ENCODE data around the gene ZNF780B. TPM values are rescaled to one million over a fixed set of nuclear protein-coding genes. Genes with fewer than 3 reads are reported as not detected.

The ZNF780B gene
- total and polyA plus RNA-seq, 2 donors (not counting 3 experiments of a cell fraction or from before 2014, with no cell fraction given) = 2.6 to 13.5 TPM

DNA sequence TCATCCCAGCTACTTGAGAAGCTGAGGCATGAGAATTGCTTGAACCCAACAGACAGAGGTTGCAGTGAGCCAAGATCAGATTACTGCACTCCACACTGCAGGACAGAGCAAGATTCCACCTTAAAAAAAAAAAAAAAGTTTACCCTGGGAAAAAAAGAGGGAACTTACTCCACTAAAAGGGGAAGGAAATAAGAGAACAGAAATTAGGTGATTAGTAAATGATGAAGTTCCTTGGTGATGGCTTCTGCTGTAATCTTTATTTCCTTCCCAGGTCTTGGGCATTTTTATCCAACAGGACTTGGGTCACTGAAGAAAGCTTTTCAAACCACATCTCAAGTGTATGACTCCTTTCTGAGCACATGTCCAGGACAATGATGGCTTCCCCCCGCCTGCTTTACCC lies 25.4 kb upstream of the ZNF780B start:
- TF ChIP-seq MYC (IDR thresholded peaks at IDR 0.05; ENCODE audit: low read depth, low read length) (no peak), EZH2 (IDR thresholded peaks at IDR 0.05; ENCODE audit: borderline replicate concordance, low read depth, low read length, severe bottlenecking) (no peak), FOS (IDR thresholded peaks at IDR 0.05; ENCODE audit: borderline replicate concordance, insufficient read depth, low read length) (no peak), GATA2 (IDR thresholded peaks at IDR 0.05; ENCODE audit: insufficient read depth, insufficient read length, low read depth, low read length) (no peak), JUN (IDR thresholded peaks at IDR 0.05; ENCODE audit: borderline replicate concordance, insufficient read depth, insufficient read length, low read depth) (no peak), POLR2A (IDR thresholded peaks at IDR 0.05; ENCODE audit: low read depth, low read length) (no peak), POLR2AphosphoS5 (IDR thresholded peaks at IDR 0.05; ENCODE audit: insufficient read depth, low read depth, low read length) (no peak)
- TF ChIP-seq, protein P1, sequence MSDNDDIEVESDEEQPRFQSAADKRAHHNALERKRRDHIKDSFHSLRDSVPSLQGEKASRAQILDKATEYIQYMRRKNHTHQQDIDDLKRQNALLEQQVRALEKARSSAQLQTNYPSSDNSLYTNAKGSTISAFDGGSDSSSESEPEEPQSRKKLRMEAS (IDR thresholded peaks at IDR 0.05; ENCODE audit: insufficient read depth, insufficient read length) = no peak
- TF ChIP-seq, protein P2, sequence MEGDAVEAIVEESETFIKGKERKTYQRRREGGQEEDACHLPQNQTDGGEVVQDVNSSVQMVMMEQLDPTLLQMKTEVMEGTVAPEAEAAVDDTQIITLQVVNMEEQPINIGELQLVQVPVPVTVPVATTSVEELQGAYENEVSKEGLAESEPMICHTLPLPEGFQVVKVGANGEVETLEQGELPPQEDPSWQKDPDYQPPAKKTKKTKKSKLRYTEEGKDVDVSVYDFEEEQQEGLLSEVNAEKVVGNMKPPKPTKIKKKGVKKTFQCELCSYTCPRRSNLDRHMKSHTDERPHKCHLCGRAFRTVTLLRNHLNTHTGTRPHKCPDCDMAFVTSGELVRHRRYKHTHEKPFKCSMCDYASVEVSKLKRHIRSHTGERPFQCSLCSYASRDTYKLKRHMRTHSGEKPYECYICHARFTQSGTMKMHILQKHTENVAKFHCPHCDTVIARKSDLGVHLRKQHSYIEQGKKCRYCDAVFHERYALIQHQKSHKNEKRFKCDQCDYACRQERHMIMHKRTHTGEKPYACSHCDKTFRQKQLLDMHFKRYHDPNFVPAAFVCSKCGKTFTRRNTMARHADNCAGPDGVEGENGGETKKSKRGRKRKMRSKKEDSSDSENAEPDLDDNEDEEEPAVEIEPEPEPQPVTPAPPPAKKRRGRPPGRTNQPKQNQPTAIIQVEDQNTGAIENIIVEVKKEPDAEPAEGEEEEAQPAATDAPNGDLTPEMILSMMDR (IDR thresholded peaks at IDR 0.05; ENCODE audit: extremely low read depth in 1 of 2, insufficient read depth in 1 of 2, low read depth in 1 of 2, low read length in 2 of 2) = no peak
- dilution Hi-C loops (cut with MboI; ENCODE audit: extremely low pct_ligation_motif_present, low sequenced_read_pairs) = no loop called here
- no TSS peak for BruUV-seq (replicated peaks)

More for the DNA sequence above, 25.4 kb upstream of the ZNF780B start:
- no peaks in the 10 kb centered on the region for H3K79me2 ChIP-seq (ENCODE audit: control insufficient read depth, insufficient read depth, low read length)
- H3K4me2 ChIP-seq (ENCODE audit: insufficient read depth, low read length) = no peak overlapping the region
- no peak overlapping the region for H3K27ac ChIP-seq (ENCODE audit: insufficient read depth, low read depth, low read length)
- no peaks in the 10 kb centered on the region for H4K20me1 ChIP-seq (replicated peaks; ENCODE audit: control insufficient read depth, extremely low read depth, insufficient read depth, low read length)
- no peaks in the 10 kb centered on the region for H3K27me3 ChIP-seq (ENCODE audit: control insufficient read depth in 2 of 2, insufficient read depth in 2 of 2, low read length in 2 of 2)
- H2AFZ ChIP-seq (ENCODE audit: low read depth, low read length) = no peak overlapping the region
- FAIRE-seq (no peak), DNase-seq (ENCODE audit: low read depth, low spot score) (no peak)
- H3K9ac ChIP-seq (replicated peaks; ENCODE audit: extremely low read depth, insufficient read depth, low read length) = no peak overlapping the region
- H3K4me1 ChIP-seq (ENCODE audit: control insufficient read depth, extremely low read depth, insufficient read depth, low read length) = no peaks in the 10 kb centered on the region
- H3K9me1 ChIP-seq (replicated peaks; ENCODE audit: control insufficient read depth, extremely low read depth, insufficient read depth, low read length) = no peaks in the 10 kb centered on the region
- H3K4me3 ChIP-seq (replicated peaks in 1 of 3; ENCODE audit: insufficient read depth in 1 of 3, low read depth in 1 of 3, low read length in 3 of 3) = no peak overlapping the region
- CTCF ChIA-PET = no interaction called here
- H3K9me3 ChIP-seq (replicated peaks; ENCODE audit: control insufficient read depth, insufficient read depth, low read length) = peaks cover 5% of the 10 kb centered on the region
- POLR2A ChIA-PET = no interaction called here
- H3K36me3 ChIP-seq (ENCODE audit: control insufficient read depth in 2 of 2, extremely low read depth in 1 of 2, insufficient read depth in 2 of 2, low read length in 2 of 2) = peaks cover 8 to 10% of the 10 kb centered on the region in 2 experiments
- intact Hi-C loops (cut with micrococcal nuclease) = no loop called here
